ENCODE data around the gene HSD17B3.

Gene HSD17B3

GRCh38 chr9:96246267-96246671 lies 55.7 kb downstream of the HSD17B3 start:
- TF ChIP-seq TAF1 (IDR thresholded peaks at IDR 0.05; ENCODE audit: low read depth), result no peak
- no peak for TF ChIP-seq TEAD4 (IDR thresholded peaks at IDR 0.05)

DNA sequence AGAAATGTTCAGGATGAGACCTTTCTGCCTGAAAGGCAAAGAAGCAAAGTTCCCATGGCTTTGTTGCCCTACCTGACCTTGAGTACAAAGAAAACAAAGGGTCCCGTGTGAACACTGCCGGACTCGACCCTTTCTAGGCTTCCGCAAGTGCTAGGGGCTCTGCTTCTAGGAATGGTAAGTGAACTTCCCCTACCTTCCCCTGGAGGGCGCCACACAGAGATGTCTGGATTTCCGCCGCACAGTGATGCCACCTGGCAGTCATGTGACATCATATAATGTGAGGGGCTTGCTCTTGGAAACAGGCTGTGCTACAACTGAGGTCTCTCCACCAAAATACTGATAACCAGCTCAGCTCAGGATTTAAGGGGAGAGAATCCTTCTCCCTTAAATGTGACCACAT lies 56.6 kb downstream of the HSD17B3 start:
- TF ChIP-seq CEBPB (IDR thresholded peaks at IDR 0.05), result no peak
- peak; percentile 52; the same call in 1 of the 2 replicates for TF ChIP-seq USF1 (IDR thresholded peaks at IDR 0.05)
- peak; percentile 32 for TF ChIP-seq RAD21 (IDR thresholded peaks at IDR 0.05; ENCODE audit: low read depth)

DNA sequence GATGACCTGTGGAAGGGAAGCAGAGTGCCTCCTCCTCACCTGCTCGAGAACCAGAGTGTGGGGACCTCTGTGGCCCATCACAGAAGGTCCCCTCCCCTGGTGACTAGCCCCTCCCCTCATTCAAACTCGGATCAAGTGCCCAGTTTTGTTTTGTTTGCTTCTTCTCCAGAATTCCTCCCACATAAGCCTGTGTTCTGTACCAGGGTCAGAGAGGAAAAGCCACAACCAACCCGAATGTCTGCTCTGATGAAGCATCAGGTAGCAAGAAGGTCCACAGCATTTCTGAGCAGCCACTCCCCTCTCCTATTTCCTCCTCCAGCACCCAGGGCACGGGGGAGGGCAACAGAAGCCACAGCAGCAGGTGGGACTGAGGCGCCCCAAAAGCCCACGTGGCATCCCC lies 58.2 kb downstream of the HSD17B3 start:
- TF ChIP-seq YY1 (IDR thresholded peaks at IDR 0.05; ENCODE audit: low read depth) (no peak), NFIC (IDR thresholded peaks at IDR 0.05) (no peak), CREB1 (IDR thresholded peaks at IDR 0.05; ENCODE audit: low read depth) (no peak)

- TF ChIP-seq FOXM1 (IDR thresholded peaks at IDR 0.05; ENCODE audit: borderline replicate concordance, low read depth) (no peak), EGR1 (IDR thresholded peaks at IDR 0.05) (no peak), RAD21 (IDR thresholded peaks at IDR 0.05; ENCODE audit: low read depth) (no peak), TAF1 (IDR thresholded peaks at IDR 0.05; ENCODE audit: low read depth) (no peak), TCF12 (IDR thresholded peaks at IDR 0.05; ENCODE audit: low read depth) (no peak), CREB1 (IDR thresholded peaks at IDR 0.05; ENCODE audit: low read depth) (no peak)
These were observed 59.2 kb downstream of the HSD17B3 start for GRCh38 chr9:96242811-96243210.

- TF ChIP-seq, protein P1, sequence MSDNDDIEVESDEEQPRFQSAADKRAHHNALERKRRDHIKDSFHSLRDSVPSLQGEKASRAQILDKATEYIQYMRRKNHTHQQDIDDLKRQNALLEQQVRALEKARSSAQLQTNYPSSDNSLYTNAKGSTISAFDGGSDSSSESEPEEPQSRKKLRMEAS (IDR thresholded peaks at IDR 0.05), result no peak; the same call in 1 of the 2 replicates
- TF ChIP-seq USF1 (IDR thresholded peaks at IDR 0.05), result no peak
These were observed 60.6 kb downstream of the HSD17B3 start for GRCh38 chr9:96241391-96241809.

GRCh38 chr9:96236854-96237550 lies 65.0 kb downstream of the HSD17B3 start:
- TF ChIP-seq CEBPB (IDR thresholded peaks at IDR 0.05), result no peak

DNA sequence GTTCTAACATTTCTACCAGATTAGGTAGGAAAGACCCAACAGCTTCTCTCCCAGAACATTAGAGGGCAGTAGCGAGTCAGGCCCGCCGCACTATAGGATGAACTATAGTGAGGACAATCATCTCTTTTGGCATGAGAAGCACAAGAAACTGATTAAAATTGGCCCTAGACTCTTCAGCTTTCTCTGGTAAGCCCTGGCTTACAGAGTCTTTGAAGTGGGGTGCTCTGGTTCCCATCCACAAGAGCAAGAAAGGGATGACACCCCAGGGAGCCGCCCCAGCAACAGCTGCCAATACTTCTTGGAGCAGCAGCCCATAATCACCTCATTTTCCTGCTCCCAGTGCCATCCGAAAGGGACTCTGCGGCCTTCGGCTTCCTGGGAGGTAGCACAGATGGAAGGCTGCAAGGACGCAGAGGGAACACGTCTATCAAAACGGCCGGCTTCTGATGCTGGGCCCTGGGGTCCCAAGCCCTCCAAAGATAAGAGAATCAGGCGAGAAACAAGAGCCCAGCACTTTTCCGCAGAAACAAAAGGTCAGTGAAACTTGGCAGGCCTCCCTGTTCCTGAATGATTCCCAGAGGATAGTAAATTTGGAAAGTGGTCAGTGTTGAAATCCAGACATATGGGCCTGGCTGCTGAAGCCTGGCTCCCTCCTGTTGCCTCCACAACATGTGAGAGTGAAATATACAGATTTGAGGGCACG lies 69.3 kb downstream of the HSD17B3 start:
- TF ChIP-seq EGR1 (IDR thresholded peaks at IDR 0.05) (no peak), RAD21 (IDR thresholded peaks at IDR 0.05; ENCODE audit: low read depth) (peak; percentile 88), USF1 (IDR thresholded peaks at IDR 0.05) (no peak), EP300 (IDR thresholded peaks at IDR 0.05; ENCODE audit: borderline replicate concordance) (no peak), ZBTB7A (IDR thresholded peaks at IDR 0.05; ENCODE audit: low read depth) (no peak)

DNA sequence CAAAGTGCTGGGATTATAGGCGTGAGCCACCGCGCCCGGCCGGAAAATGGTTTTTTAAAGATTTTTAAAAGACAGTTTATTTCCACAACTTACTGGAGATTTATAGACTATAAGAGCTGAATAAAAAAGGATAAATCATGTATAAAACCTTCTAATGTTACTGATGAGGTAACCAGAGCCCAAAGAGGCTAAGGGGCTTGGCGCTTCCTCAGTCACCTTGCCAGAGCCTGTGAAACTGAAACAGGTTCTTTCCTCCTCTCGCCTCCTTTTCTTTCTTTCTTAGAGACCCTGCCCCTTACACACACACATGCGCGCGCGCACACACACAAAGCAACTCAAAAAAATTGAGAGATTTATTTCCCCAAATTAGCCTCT lies 69.8 kb downstream of the HSD17B3 start:
- TF ChIP-seq NFIC (IDR thresholded peaks at IDR 0.05) (no peak), TCF12 (IDR thresholded peaks at IDR 0.05; ENCODE audit: low read depth) (no peak), YY1 (IDR thresholded peaks at IDR 0.05; ENCODE audit: low read depth) (no peak), USF1 (IDR thresholded peaks at IDR 0.05) (no peak), TEAD4 (IDR thresholded peaks at IDR 0.05) (no peak), CEBPB (IDR thresholded peaks at IDR 0.05) (no peak), TAF1 (IDR thresholded peaks at IDR 0.05; ENCODE audit: low read depth) (no peak), CREB1 (IDR thresholded peaks at IDR 0.05; ENCODE audit: low read depth) (no peak)
- TF ChIP-seq, protein P1 (IDR thresholded peaks at IDR 0.05), result no peak

GRCh38 chr9:96230002-96230401 lies 72.0 kb downstream of the HSD17B3 start:
- TF ChIP-seq YY1 (IDR thresholded peaks at IDR 0.05; ENCODE audit: low read depth) (no peak), CEBPB (IDR thresholded peaks at IDR 0.05) (no peak), NFIC (IDR thresholded peaks at IDR 0.05) (no peak)

GRCh38 chr9:96222132-96222531 lies 79.8 kb downstream of the HSD17B3 start:
- no peak for TF ChIP-seq FOXM1 (IDR thresholded peaks at IDR 0.05; ENCODE audit: borderline replicate concordance, low read depth)
- TF ChIP-seq TCF12 (IDR thresholded peaks at IDR 0.05; ENCODE audit: low read depth), result no peak
- peak; percentile 61 for TF ChIP-seq RAD21 (IDR thresholded peaks at IDR 0.05; ENCODE audit: low read depth)

Data from Ishikawa (cell line).